Right ventricle myocardium inferior (tissue), 1 donor: ENCODE measurements around the gene PTPN14. TPM values are rescaled to one million over a fixed set of nuclear protein-coding genes. Genes with fewer than 3 reads are reported as not detected.
A peak's percentile ranks its signal among the peaks of the same experiment; 100 is the strongest.

Experiments used
- ATAC-seq: fragments of 200-7000 bp; cut with Tn5 transposase; one replicate; pipeline ENCODE4 v1.9.1; 2020; ENCODE audit warnings: mild to moderate bottlenecking, moderate library complexity
- DNase-seq: peaks from one replicate; pipeline ENCODE4 v3.0.0; 2021; ENCODE audit errors: missing footprints
- intact Hi-C: fragments of 100-400 bp; cut with DNase I; formaldehyde crosslinking; loops from one replicate; pipeline ENCODE4 v1.11.0; 2022
- total RNA-seq: library from RNA; stranded (reverse); fragmentation: NEBNext Ultra II Directional; extraction: Animal tissue kit (Norgen Biotek cat#: 25700); gene quantifications from one replicate; pipeline ENCODE4 v1.2.1, GENCODE V29; 2021
- donor health status: DM: no; HTN: yes; CAD: no; lungs with severe emphysema.

Gene PTPN14
- total RNA-seq, 1 donor from 2014 or later = 23.0 TPM

DNA sequence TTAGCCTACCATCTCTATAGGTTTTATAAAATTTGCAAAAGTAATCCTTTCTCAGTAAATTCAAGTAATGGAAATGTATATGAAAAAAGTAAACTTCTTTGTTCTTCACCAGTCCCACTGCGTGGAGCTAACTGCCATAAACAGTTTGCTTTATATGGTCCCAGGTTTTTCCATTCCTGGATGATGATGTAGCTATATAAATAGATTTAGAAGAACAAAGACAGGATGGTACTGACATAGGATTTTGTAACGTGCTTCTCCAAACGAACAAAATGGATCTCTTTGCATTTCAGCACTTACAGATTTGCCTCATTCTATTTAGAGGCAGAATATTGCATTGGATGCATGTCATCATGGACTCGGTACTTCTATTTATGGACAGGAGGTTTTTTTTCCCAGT lies 213.2 kb downstream of the PTPN14 start:
- intact Hi-C loops = loop anchor here (10.0 kb wide), 1 partner anchor 217 kb away; the partner anchor contains the start of gene PTPN14
- ATAC-seq = no peak
- no peak for DNase-seq

DNA sequence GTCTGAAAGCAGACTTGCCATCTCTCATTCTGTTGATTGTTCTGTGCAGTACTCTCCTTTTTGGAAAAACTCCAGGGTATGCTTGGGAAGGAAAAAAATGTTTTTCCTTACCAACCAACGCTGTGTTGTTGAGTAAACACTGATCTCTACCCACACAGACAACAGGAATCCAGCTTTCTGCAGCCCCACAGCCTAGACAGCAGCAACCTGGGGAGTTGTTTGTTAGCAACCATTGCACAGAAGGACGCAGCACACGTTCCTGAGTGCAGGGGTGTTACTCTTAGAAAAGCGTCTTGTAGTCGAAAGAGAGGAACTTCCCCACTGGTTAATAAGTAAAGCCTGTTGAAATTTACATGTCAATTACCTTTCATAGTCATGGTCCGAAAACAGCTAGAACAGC lies 213.9 kb downstream of the PTPN14 start:
- peak; percentile 48 for ATAC-seq
- intact Hi-C loops = loop anchor here (10.0 kb wide), 1 partner anchor 217 kb away; the partner anchor contains the start of gene PTPN14

DNA sequence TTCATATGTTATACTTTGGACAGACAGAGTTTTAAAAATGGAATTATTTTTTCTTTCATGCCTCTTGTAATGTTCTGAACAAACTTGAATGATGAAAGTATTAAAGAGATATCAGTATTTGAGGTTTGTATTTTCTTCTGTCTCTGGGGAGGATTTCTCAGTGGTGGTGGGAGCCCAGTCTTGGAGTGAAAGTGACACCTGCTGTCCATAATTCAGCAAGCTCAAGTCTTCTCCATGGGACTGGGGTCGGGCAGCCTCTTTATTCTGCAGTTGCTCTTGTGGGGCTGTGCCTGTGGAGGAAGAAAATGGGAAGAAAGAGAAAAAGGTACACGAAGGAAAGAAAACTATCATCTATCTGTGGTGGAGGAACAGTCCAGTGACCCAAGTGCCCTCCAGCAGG lies 214.4 kb downstream of the PTPN14 start:
- intact Hi-C loops = loop anchor here (10.0 kb wide), 1 partner anchor 218 kb away; the partner anchor contains the start of gene PTPN14
- DNase-seq = no peak
- no peak for ATAC-seq

More for the DNA sequence above, 213.9 kb downstream of the PTPN14 start:
- no peak for DNase-seq

DNA sequence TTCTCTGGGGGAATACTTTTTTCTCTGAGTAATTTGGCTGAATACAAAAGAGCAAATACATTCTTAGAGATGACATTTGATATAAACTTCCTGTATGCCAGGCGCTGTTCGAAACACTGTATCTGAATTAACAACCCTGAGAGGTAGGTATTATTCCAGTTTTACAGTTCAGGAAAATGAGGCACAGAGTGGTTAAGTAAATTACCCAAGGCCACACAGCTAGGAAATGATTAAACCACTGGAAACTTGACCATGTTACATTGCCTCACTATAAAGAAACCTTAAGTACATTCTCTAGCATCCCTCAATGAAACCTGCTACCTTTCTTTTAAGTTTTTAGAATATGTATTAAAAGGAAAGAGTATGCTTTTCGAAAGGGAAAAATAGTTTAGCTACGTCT lies 215.8 kb downstream of the PTPN14 start:
- intact Hi-C loops = loop anchor here (10.0 kb wide), 1 partner anchor 219 kb away; the partner anchor contains the start of gene PTPN14
- no peak for DNase-seq
- ATAC-seq = no peak

DNA sequence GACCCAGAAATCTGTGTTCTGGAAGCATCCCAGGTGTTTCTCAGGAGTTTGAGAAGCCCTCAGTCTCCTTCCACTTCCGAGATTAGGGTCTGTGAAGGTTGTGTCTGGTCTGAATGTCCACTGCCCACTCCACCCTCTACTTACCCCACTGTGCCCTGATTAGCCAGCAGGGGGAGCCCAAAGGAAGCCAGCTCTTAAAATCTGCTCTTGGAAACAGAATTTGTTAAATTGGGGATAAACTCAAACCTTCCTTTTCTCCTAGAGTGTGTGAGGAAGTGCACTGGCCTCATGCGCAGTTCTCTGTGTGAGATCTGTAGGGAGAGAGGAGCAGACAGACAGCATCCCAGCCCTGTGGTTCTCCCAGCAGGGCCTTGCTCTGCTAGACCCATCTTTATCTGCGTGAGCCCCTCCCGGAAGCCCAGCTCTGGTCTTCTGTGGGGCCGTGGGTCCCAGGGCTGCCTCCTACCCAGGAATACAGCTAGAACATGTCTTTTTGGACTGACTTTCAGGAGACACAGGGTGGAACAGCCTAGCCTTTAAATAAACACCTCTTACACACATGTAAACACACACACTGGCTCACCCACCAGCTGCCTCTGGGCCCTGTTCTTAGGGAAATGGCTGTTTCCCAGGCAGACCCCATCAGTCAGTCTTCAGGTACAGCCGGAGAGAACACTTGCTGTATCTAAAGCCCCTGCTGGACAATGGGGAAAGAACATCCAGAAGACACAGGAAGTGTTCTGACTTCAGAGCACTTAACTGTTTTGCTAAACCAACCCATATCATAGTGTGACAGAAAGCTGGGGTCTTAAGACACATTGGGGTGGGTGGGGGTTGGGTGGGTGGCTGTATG lies 218.2 kb downstream of the PTPN14 start:
- DNase-seq (no peak), ATAC-seq (no peak)
- intact Hi-C loops = loop anchor here (2.0 to 10.0 kb wide), 2 partner anchors 222 to 252 kb away; partner anchors contain the start of gene PTPN14

DNA sequence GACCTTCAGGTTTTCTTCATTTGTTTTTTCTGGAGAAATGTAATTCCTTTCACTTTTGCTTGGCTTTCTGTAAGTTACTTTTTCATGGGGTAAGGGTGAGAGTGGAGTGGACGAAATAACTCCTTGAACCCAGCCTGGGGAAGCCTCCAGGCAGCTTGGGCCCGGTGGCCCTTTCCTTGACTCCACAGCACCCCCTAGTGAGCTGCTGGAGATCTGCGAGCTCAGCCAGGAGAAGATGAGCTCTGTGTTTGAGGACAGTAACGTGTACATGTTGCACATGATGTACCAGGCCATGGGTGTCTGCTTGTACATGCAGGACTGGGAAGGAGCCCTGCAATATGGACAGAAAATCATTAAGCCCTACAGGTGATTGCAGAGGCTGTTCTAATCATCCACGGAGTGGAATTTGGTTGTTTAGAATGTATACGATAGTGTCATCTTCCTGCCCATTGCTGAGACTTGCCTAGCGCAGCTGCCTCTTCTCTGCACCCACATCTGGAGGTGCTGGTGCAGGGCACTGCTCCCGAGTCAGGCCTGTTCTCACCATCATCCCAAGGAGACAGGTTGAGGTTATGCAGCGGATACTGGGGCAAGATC lies 219.5 kb downstream of the PTPN14 start:
- no peak for ATAC-seq
- intact Hi-C loops = loop anchor here (2.0 to 10.0 kb wide), 2 partner anchors 223 to 253 kb away; partner anchors contain the start of gene PTPN14
- DNase-seq = no peak

DNA sequence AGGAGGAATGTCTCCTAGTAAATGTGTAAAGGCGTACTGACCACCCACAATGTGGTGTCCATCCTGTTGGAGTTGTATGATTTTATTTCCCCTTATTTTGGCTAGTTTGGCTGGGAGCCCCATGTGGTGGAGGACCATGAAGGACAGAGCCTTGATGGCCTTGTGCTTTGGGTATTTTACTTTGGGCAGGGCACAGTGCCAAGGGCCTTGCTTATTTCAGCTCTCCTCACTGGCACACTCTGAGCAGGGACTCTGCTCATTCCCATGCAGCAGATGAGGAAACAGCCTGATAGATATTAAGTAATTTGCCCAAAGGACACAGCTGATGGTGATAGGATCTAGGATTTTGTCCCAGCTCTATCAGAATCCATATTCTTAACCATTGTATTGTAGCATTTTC lies 220.2 kb downstream of the PTPN14 start:
- no peak for DNase-seq
- intact Hi-C loops = loop anchor here (10.0 kb wide), 1 partner anchor 224 kb away; the partner anchor contains the start of gene PTPN14
- no peak for ATAC-seq

DNA sequence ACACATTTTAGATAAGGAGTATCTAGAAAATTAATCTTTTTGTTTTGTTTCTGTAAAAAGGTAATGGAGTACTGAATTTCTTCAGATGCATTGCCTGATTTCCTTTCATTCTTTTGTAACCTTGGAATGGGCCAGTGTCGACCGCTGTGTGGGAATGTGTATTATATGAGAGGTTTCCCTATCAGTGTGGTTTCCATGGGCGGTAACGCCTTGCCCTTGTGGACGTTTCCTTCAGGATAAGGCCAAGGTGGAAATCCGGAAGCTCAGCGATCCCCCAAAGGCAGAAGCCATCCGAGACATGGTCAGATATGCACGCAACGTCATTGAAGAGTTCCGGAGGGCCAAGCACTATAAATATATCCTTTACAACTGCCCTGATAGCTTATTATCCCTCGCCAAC lies 220.7 kb downstream of the PTPN14 start:
- DNase-seq (peak; percentile 61), ATAC-seq (no peak)
- intact Hi-C loops = loop anchor here (10.0 kb wide), 1 partner anchor 224 kb away; the partner anchor contains the start of gene PTPN14

DNA sequence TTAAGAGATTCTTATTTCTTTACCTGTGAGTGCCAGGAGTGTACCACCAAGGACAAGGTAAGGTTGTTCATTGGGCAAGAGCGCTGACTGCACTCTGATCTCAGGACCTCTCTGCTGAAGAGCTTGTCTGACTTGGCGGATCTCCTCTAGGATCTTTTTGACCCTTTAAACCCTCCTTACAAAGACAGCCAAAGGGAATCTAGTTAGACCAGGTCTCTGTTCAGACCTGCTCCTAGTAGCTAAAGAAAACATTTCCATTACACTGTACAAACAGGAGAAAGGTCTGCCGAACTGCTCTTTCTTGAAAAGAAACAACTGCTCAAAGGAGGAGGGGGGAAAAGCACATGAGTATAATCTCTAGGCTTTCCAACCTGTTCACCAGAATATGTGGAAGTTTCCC lies 221.2 kb downstream of the PTPN14 start:
- intact Hi-C loops = loop anchor here (10.0 kb wide), 1 partner anchor 225 kb away; the partner anchor contains the start of gene PTPN14
- ATAC-seq = no peak
- no peak for DNase-seq

DNA sequence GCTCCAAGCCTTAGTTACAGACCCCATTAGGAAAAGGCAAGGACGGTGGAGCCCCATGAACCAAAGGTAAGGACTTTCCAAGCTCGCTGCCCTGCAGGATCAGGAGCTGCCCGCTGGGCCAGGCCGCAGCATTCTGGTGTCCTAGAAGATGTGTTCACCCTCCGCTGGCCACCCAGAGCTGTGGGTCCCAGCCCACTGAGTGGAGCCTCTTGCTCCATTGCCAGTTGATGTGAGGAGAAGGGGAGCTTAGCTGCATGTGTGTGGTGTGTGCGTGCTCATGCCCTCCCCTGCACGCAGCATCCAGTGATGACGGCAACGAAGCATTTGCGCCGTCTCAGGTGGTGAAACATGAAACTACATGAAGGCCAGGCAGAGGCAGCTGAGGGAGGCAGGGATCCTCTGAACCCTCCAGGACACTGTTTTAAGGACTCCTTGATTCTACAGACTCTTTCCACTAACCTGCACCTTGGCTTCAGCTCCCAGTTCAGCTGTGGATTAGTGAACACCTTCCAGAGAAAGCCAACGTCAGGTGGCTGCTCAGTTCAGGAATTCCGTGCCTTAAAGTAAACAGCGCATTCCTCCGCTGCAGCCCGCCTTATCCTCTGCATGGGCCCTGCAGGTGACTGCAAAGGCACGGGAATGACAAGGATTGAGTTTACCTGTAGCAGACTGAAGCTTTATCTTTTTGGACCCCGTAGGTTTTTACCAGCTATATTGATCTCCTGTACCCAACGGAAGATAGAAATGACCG lies 221.8 kb downstream of the PTPN14 start:
- DNase-seq (peak; percentile 55), ATAC-seq (no peak)
- intact Hi-C loops = loop anchor here (1.0 to 10.0 kb wide), 2 partner anchors 68 to 225 kb away; partner anchors contain the start of gene PTPN14

DNA sequence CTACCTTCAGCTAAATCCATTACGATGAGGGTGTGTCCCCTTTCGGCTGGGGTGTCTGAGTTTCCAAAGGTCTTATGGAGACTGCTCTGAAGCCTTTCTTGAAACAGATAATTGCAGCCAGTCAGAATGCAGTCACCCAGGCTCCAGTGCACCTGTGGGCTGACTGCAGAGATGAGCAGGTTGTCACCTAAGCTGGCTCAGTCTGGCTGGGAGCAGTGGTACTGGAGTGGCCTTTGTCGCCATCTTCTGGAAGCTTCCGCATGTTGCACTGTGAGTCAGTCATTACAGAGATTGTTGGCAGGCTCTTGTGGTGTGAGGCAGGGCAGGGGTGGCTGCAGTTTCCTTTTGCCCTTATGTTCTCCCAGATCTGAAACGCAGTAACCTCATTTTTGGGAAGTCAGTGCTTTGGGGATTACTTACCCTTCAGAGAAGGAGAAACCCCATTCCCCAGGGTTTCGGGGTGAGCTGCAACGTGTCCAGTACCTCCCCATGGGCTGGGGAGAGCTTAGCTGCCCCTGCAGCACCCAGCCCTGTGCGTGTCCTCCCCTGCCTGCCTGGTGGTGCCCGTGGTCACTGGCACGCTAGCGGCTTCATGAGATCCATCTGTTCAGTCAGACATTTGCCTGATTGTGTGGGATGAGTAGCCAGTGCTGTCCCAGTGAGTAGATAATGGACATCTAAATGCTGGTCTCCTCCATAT lies 222.5 kb downstream of the PTPN14 start:
- DNase-seq (peak; percentile 73), ATAC-seq (peak; percentile 90)
- intact Hi-C loops = loop anchor here (1.0 kb wide), 2 partner anchors 68 to 115 kb away; no protein-coding TSS in a partner anchor

DNA sequence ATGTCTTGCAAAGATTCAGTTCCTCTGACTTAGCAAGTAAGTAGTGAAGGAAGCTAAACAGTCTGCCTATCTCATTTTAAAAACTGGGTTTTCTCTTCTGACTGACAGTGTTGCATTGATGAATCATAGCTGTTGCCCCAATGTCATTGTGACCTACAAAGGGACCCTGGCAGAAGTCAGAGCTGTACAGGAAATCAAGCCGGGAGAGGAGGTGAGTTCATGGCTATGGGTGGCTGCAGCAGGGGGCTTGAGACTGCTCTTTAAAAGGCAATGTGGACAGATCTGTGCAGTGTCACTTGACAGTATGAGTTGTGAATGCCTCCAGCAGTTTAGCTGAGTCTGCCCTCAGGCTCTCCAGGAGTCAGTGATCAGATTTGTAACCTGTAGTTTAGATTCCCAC lies 223.9 kb downstream of the PTPN14 start:
- DNase-seq = no peak
- ATAC-seq = peak; percentile 36
- intact Hi-C loops = no loop called here

DNA sequence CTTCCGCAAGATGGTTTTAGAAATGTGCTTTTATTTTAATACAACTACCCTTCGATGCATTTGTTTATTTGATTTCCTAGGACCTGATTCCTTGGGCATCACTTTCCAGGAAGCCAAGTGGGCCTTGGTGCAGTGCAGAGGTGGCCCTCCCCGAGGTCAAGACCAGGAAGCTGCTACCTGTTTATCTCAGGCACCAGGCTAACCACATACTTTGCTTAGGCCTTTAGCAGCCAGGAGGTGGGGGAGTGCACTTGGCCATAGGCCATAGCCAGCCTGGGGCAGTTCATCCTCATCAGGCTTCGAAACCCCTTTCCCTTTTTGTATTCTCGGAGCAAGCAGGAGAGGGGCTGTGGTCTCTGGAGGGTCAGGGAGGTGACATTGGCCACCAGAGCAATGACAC lies 225.0 kb downstream of the PTPN14 start:
- intact Hi-C loops = no loop called here
- no peak for DNase-seq
- no peak for ATAC-seq

DNA sequence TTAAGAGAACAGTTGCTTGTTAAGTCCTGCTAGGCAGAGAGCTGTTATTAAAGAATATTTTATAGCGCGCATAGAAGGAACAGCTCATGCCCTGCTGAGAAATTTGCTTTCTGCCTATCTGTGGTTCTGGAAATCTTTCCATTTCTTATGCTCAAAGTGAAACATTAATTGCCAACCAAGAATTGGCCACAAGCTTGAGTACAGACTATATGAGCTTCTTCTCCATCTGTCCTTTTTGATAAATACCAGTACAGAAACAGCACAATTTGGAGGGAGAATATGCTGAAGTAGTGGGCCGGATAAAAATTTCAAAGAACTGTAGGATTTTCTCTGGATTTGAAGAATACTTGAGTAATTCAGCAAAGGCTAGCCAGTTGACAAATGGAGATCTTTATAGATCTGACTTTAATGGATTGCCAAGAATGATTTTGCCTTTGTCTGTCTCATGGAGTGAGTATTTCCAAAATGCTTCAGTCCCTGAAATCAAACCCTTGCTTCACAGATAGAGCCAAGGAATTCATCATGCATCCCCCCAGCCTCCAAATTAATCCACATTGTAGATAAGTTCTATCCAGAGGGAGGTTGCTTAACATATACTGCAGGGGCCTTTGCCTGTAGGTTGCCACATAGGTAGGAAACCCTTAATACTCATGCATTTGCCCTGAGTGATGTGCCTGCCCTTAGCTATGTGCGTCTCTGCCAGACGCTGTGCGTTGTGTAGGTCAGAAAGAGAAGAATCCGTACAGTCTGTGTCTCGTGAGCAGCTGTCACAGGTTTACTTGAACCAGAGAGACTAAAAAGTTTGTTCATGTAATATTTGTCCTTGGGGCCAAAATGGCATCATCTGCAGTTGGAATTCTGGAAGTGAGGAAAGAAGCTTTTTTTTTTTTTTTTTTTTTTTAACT lies 226.3 kb downstream of the PTPN14 start:
- no peak for ATAC-seq
- intact Hi-C loops = no loop called here

DNA sequence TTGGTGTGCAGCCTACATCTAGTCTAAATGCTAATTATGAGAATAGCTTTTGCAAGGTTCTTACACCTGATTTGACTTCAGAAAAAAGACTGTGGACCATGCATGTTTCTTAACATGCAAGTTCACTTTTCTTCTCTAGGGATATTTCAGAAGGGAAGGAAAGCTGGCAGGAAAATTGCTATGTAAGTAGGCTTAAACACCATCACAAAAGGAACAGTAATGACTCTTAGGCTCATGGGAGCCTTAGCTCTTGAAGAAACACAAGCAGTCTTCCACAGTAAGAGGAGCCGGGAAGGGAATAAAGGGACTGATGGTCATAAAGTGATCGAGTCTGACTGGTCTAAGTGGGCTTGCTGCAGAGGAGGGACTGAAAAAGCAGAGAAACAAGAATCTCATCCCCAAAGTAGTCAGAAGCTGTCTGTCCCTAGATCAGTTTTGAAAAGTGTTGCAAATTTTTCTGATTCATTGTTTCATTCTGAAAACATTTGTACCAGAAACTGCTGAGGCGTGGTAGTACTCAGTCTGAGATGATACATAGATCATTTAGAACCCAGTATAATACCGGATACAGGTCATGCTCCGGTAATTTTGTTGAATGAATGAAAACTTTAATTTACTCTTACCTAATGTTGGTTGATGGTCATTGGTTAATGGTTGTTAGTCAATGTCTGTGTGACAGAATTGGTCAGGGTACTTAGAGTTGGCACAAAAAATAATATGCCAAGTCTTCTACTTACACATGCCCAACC lies 229.5 kb downstream of the PTPN14 start:
- no peak for DNase-seq
- intact Hi-C loops = no loop called here

More for the DNA sequence above, 226.3 kb downstream of the PTPN14 start:
- DNase-seq = no peak

DNA sequence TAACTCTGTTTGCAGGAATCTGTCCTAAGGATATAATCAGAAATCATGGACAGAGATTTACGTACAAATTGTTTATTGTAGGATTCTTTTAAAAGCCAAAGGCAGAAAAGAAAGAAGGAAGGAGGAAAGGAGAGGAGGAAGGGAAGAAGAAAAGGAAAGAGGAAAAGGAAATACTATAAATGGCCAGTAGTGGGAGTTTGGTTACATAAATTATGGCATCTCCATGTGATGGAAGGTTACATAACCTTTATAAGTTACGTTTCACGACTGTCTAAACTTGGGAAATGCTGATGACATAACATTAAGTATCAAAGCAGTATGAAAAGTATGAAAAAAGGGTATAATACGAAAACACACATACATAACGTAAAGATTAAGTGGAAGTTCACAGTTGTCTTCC lies 231.5 kb downstream of the PTPN14 start:
- no peak for DNase-seq
- intact Hi-C loops = loop anchor here (5.0 kb wide), 1 partner anchor 38 kb away; the partner anchor contains the start of gene SMYD2
- ATAC-seq = no peak

More for the DNA sequence above, 229.5 kb downstream of the PTPN14 start:
- no peak for ATAC-seq
